Prostate gland (tissue), 2 donors: ENCODE measurements around the gene SMYD2.

Source experiments
- CTCF ChIP-seq, 4 experiments: fragments of 200-600 bp in 2 of 4; fragments of 450-650 bp in 2 of 4; sonication (generic) in 2 of 4; IDR thresholded peaks; 1 replicate in 3 of 4; 2 replicates in 1 of 4; pipeline ENCODE4 v1.5.1; 2016 to 2019; ENCODE audit warnings: antibody characterized with exemption in 4 of 4, mild to moderate bottlenecking in 2 of 4, moderate library complexity in 2 of 4
- POLR2A ChIP-seq: fragments of 450-650 bp; IDR thresholded peaks from one replicate; pipeline ENCODE4 v1.6.1; 2016; ENCODE audit warnings: antibody characterized with exemption, mild to moderate bottlenecking

- TF ChIP-seq POLR2A (no peak), CTCF (IDR thresholded peaks at IDR 0.05) (no peak)
Measured at GRCh38 chr1:214360525-214361164, 79.7 kb downstream of the SMYD2 start.
